HG02870 (cell line): ENCODE measurements around the gene ATR.
"Not testable (repeated sequence)": the region's sequence is repeated elsewhere in the genome, so short reads cannot be mapped to it uniquely, and the experiment has no call there.

ENCODE experiments used
- ATAC-seq: cut with Tn5 transposase; IDR thresholded peaks from one replicate; pipeline ENCODE4 v1.9.1; 2021; ENCODE audit warnings: mild to moderate bottlenecking, moderate library complexity; ENCODE audit not compliant: unreplicated experiment

ATR gene

GRCh38 chr3:142595581-142595950 is 17.0 kb upstream of the ATR start:
- no peak for ATAC-seq

- no peak for ATAC-seq
These were observed 16.6 kb upstream of the ATR start for GRCh38 chr3:142595141-142595540.

GRCh38 chr3:142592268-142592667 is 13.7 kb upstream of the ATR start:
- not testable (repeated sequence) for ATAC-seq

GRCh38 chr3:142588703-142589102 is 10.2 kb upstream of the ATR start:
- ATAC-seq, result no peak

- peak; percentile 68 for ATAC-seq
These were observed 8.4 kb upstream of the ATR start for GRCh38 chr3:142586803-142587406.

GRCh38 chr3:142581070-142581469 is 2.5 kb upstream of the ATR start:
- ATAC-seq, result not testable (repeated sequence)

GRCh38 chr3:142580061-142580423 is 1.5 kb upstream of the ATR start:
- ATAC-seq, result no peak

GRCh38 chr3:142577696-142578328 is 721 bp downstream of the ATR start:
- no peak for ATAC-seq

- ATAC-seq, result no peak
These were observed 1.7 kb downstream of the ATR start for GRCh38 chr3:142576792-142577191.

- ATAC-seq, result no peak
These were observed 3.9 kb downstream of the ATR start for GRCh38 chr3:142574665-142575064.

GRCh38 chr3:142574223-142574622 is 4.3 kb downstream of the ATR start:
- not testable (repeated sequence) for ATAC-seq

- ATAC-seq, result not testable (repeated sequence)
These were observed 9.1 kb downstream of the ATR start for GRCh38 chr3:142569422-142569821.

- ATAC-seq, result no peak
These were observed 10.0 kb downstream of the ATR start for GRCh38 chr3:142568393-142569017.

GRCh38 chr3:142566096-142566495 is 12.4 kb downstream of the ATR start:
- ATAC-seq, result no peak

GRCh38 chr3:142563496-142563997 is 15.0 kb downstream of the ATR start:
- no peak for ATAC-seq

GRCh38 chr3:142560118-142560517 is 18.4 kb downstream of the ATR start:
- ATAC-seq, result no peak

- no peak for ATAC-seq
These were observed 24.8 kb downstream of the ATR start for GRCh38 chr3:142553741-142554140.

- ATAC-seq, result not testable (repeated sequence)
These were observed 26.0 kb downstream of the ATR start for GRCh38 chr3:142552579-142552978.

GRCh38 chr3:142549986-142550385 is 28.5 kb downstream of the ATR start:
- ATAC-seq, result no peak

- no peak for ATAC-seq
These were observed 35.2 kb downstream of the ATR start for GRCh38 chr3:142543307-142543706.

GRCh38 chr3:142542054-142542453 is 36.5 kb downstream of the ATR start:
- ATAC-seq, result no peak

- ATAC-seq, result no peak
These were observed 42.0 kb downstream of the ATR start for GRCh38 chr3:142536519-142536918.
